T-helper 17 cell (primary cell): Measurements from ENCODE around the gene SPOCK2. TPM values are rescaled to one million over a fixed set of nuclear protein-coding genes. Genes with fewer than 3 reads are reported as not detected.

Experiments used
- ATAC-seq: fragments of 150-1000 bp; cut with Tn5 transposase; 2 replicates; pipeline ENCODE4 v1.10.0; 2021; ENCODE audit warnings: mild to moderate bottlenecking, moderate library complexity
- DNase-seq, 3 donors: peaks; one replicate each; pipeline versions ENCODE4 v3.0.0 to v3.0.0-alpha.2; 2020 to 2021
- H3K9me3 ChIP-seq: one replicate; pipeline ENCODE4 v1.7.0; 2013; ENCODE audit warnings: low read length, mild to moderate bottlenecking; ENCODE audit not compliant: control insufficient read depth, poor library complexity, severe bottlenecking
- H3K27ac Mint-ChIP-seq: one replicate; pipeline ENCODE4 v1.8.0; 2022; ENCODE audit warnings: mild to moderate bottlenecking, moderate library complexity, mixed read lengths
- H3K27me3 Mint-ChIP-seq: one replicate; pipeline ENCODE4 v1.8.0; 2022; ENCODE audit warnings: mixed read lengths
- H3K36me3 Mint-ChIP-seq: one replicate; pipeline ENCODE4 v1.8.0; 2022; ENCODE audit warnings: low read depth, mixed read lengths
- H3K4me1 Mint-ChIP-seq: one replicate; pipeline ENCODE4 v1.8.0; 2022; ENCODE audit warnings: mild to moderate bottlenecking, mixed read lengths
- H3K4me3 Mint-ChIP-seq: one replicate; pipeline ENCODE4 v1.8.0; 2022; ENCODE audit warnings: mild to moderate bottlenecking, moderate library complexity, mixed read lengths
- total RNA-seq, 4 donors: library from RNA in 2 of 4; stranded (reverse) in 2 of 4; gene quantifications; one replicate each; pipeline ENCODE4 v1.2.3 and lab custom pipeline; 2022 to 2026

The SPOCK2 gene
- total RNA-seq, 2 donors from 2014 or later = 603 to 772 TPM

- DNase-seq (no peak), ATAC-seq (no peak)
- H3K9me3 ChIP-seq = no peaks in the 10 kb centered on the region
- no peak overlapping the region for H3K27ac Mint-ChIP-seq
- no peak overlapping the region for H3K4me3 Mint-ChIP-seq
- H3K36me3 Mint-ChIP-seq = no peaks in the 10 kb centered on the region
- peaks cover 10% of the 10 kb centered on the region for H3K27me3 Mint-ChIP-seq
- peaks cover 2% of the 10 kb centered on the region for H3K4me1 Mint-ChIP-seq
Observed at GRCh38 chr10:72014197-72014596, 74.2 kb downstream of the SPOCK2 start.

- H3K27ac Mint-ChIP-seq = no peak overlapping the region
- no peaks in the 10 kb centered on the region for H3K9me3 ChIP-seq
- peaks cover 6% of the 10 kb centered on the region for H3K27me3 Mint-ChIP-seq
- H3K4me1 Mint-ChIP-seq = peaks cover 2% of the 10 kb centered on the region
- DNase-seq (no peak), ATAC-seq (no peak)
- H3K4me3 Mint-ChIP-seq = no peak overlapping the region
- H3K36me3 Mint-ChIP-seq = no peaks in the 10 kb centered on the region
Observed at GRCh38 chr10:72013202-72013945, 75.0 kb downstream of the SPOCK2 start.

- H3K4me1 Mint-ChIP-seq = peaks cover 2% of the 10 kb centered on the region
Observed at GRCh38 chr10:72012796-72013195, 75.6 kb downstream of the SPOCK2 start.

GRCh38 chr10:72011976-72012512 lies 76.3 kb downstream of the SPOCK2 start:
- DNase-seq = no peak
- Mint-ChIP-seq H3K27ac (no peak overlapping the region), H3K36me3 (no peaks in the 10 kb centered on the region), H3K4me3 (no peak overlapping the region), H3K27me3 (no peaks in the 10 kb centered on the region), H3K4me1 (peaks cover 2% of the 10 kb centered on the region)
- H3K9me3 ChIP-seq = no peaks in the 10 kb centered on the region
- ATAC-seq = no peak

More at GRCh38 chr10:72012796-72013195, 75.6 kb downstream of the SPOCK2 start:
- no peak overlapping the region for H3K4me3 Mint-ChIP-seq
- H3K36me3 Mint-ChIP-seq = no peaks in the 10 kb centered on the region
- H3K9me3 ChIP-seq = no peaks in the 10 kb centered on the region
- ATAC-seq (no peak), DNase-seq (no peak)
- peaks cover under 1% of the 10 kb centered on the region for H3K27me3 Mint-ChIP-seq
- no peak overlapping the region for H3K27ac Mint-ChIP-seq

- no peaks in the 10 kb centered on the region for H3K9me3 ChIP-seq
- Mint-ChIP-seq H3K4me1 (peaks cover 2% of the 10 kb centered on the region), H3K27me3 (no peaks in the 10 kb centered on the region), H3K36me3 (no peaks in the 10 kb centered on the region), H3K4me3 (no peak overlapping the region), H3K27ac (no peak overlapping the region)
- no peak for ATAC-seq
- DNase-seq = no peak
Observed at GRCh38 chr10:72011468-72011867, 76.9 kb downstream of the SPOCK2 start.

GRCh38 chr10:72011016-72011415 lies 77.3 kb downstream of the SPOCK2 start:
- Mint-ChIP-seq H3K4me3 (no peak overlapping the region), H3K27me3 (no peaks in the 10 kb centered on the region), H3K36me3 (no peaks in the 10 kb centered on the region), H3K4me1 (peaks cover 2% of the 10 kb centered on the region), H3K27ac (no peak overlapping the region)
- ATAC-seq = no peak
- no peak for DNase-seq
- H3K9me3 ChIP-seq = no peaks in the 10 kb centered on the region

- DNase-seq (no peak), ATAC-seq (no peak)
- Mint-ChIP-seq H3K4me1 (peaks cover 2% of the 10 kb centered on the region), H3K36me3 (no peaks in the 10 kb centered on the region), H3K4me3 (no peak overlapping the region), H3K27ac (no peak overlapping the region), H3K27me3 (no peaks in the 10 kb centered on the region)
- no peaks in the 10 kb centered on the region for H3K9me3 ChIP-seq
Observed at GRCh38 chr10:72010234-72010973, 77.9 kb downstream of the SPOCK2 start.

- ATAC-seq (no peak), DNase-seq (no peak)
- no peaks in the 10 kb centered on the region for H3K36me3 Mint-ChIP-seq
- peaks cover 2% of the 10 kb centered on the region for H3K4me1 Mint-ChIP-seq
- no peaks in the 10 kb centered on the region for H3K9me3 ChIP-seq
- no peaks in the 10 kb centered on the region for H3K27me3 Mint-ChIP-seq
- H3K4me3 Mint-ChIP-seq = no peak overlapping the region
- no peak overlapping the region for H3K27ac Mint-ChIP-seq
Observed at GRCh38 chr10:72009425-72010081, 78.8 kb downstream of the SPOCK2 start.

- no peaks in the 10 kb centered on the region for H3K36me3 Mint-ChIP-seq
- no peaks in the 10 kb centered on the region for H3K9me3 ChIP-seq
- no peak overlapping the region for H3K4me3 Mint-ChIP-seq
- no peaks in the 10 kb centered on the region for H3K27me3 Mint-ChIP-seq
- peaks cover 2% of the 10 kb centered on the region for H3K4me1 Mint-ChIP-seq
- no peak overlapping the region for H3K27ac Mint-ChIP-seq
- DNase-seq (no peak), ATAC-seq (no peak)
Observed at GRCh38 chr10:72009051-72009424, 79.3 kb downstream of the SPOCK2 start.

Other genes starting within 250 kb of the SPOCK2 start
- gene PSAP, start 237.3 kb downstream of the SPOCK2 start, total RNA-seq = 100 to 1,000 TPM; 225 to 235 TPM
- not detected for gene CHST3, start 124.2 kb downstream of the SPOCK2 start, total RNA-seq
- gene ANAPC16, start 127.5 kb upstream of the SPOCK2 start, total RNA-seq = 10 to 100 TPM; 69.5 to 85.7 TPM
- gene ASCC1, start 127.7 kb upstream of the SPOCK2 start, total RNA-seq = 10 to 100 TPM; 14.0 to 14.6 TPM
- gene DDIT4, start 185.4 kb upstream of the SPOCK2 start, total RNA-seq = 100 to 1,000 TPM; 186 to 300 TPM